H1 (cell line): ENCODE measurements around the gene HSPA4. TPM values are rescaled to one million over a fixed set of nuclear protein-coding genes. Genes with fewer than 3 reads are reported as not detected.

ENCODE experiments used
- ASH2L ChIP-seq: fragments of 200-600, 300-600 bp; sonication (generic); IDR thresholded peaks from one replicate; pipeline ENCODE4 v1.7.1; 2017; ENCODE audit warnings: low read length
- ATF3 ChIP-seq: IDR thresholded peaks from 2 replicates; pipeline ENCODE4 v1.6.1; 2011; ENCODE audit warnings: low read depth, mild to moderate bottlenecking, low read length; ENCODE audit not compliant: insufficient read depth
- BCL11A ChIP-seq, 2 experiments: IDR thresholded peaks; one replicate each; pipeline ENCODE4 v1.6.1; 2011; ENCODE audit warnings: low read depth in 2 of 2, low read length in 2 of 2, mild to moderate bottlenecking in 2 of 2
- CBX5 ChIP-seq: fragments of 300-800, 300-1000 bp; sonication (generic); IDR thresholded peaks from 2 replicates; pipeline ENCODE4 v1.7.1; 2016; ENCODE audit warnings: antibody characterized with exemption, low read length, low read depth
- CHD1 ChIP-seq: IDR thresholded peaks from 2 replicates; pipeline ENCODE4 v1.6.1; 2012; ENCODE audit warnings: low read depth, low read length, improper control_type of control experiment
- CHD2 ChIP-seq: IDR thresholded peaks from 2 replicates; pipeline ENCODE4 v1.6.1; 2012; ENCODE audit warnings: low read length, improper control_type of control experiment
- CTBP2 ChIP-seq: IDR thresholded peaks from 2 replicates; pipeline ENCODE4 v1.7.0; 2011; ENCODE audit warnings: borderline replicate concordance, mild to moderate bottlenecking, moderate library complexity, mixed read lengths, low read length; ENCODE audit not compliant: insufficient read depth, insufficient read length
- CTCF ChIP-seq, 3 experiments: IDR thresholded peaks; 1 replicate in 2 of 3; 2 replicates in 1 of 3; pipeline versions ENCODE4 v1.5.1 to v1.6.1; 2011; ENCODE audit warnings: low read length in 3 of 3, mild to moderate bottlenecking in 3 of 3, inconsistent platforms in 2 of 3, low read depth in 1 of 3, moderate library complexity in 1 of 3; ENCODE audit not compliant: insufficient read depth in 1 of 3; ENCODE audit errors: control extremely low read depth in 1 of 3
- EGR1 ChIP-seq: IDR thresholded peaks from 2 replicates; pipeline ENCODE4 v1.6.1; 2011; ENCODE audit warnings: low read depth, low read length, borderline replicate concordance
- GTF2F1 ChIP-seq: IDR thresholded peaks from 2 replicates; pipeline ENCODE4 v1.6.1; 2012; ENCODE audit warnings: low read depth, low read length, improper control_type of control experiment, borderline replicate concordance
- HDAC2 ChIP-seq, 2 experiments: fragments of 300-600 bp in 1 of 2; sonication (generic) in 1 of 2; IDR thresholded peaks; 2 replicates each; pipeline ENCODE4 v1.6.1; 2011 to 2012; ENCODE audit warnings: low read depth in 2 of 2, low read length in 2 of 2, mild to moderate bottlenecking in 2 of 2, moderate library complexity in 2 of 2, borderline replicate concordance in 1 of 2, inconsistent platforms in 1 of 2
- KDM1A ChIP-seq: fragments of 200-600, 300-600 bp; sonication (generic); IDR thresholded peaks from 2 replicates; pipeline ENCODE4 v1.7.1; 2016; ENCODE audit warnings: mild to moderate bottlenecking, low read length, borderline replicate concordance
- NANOG ChIP-seq: IDR thresholded peaks from 2 replicates; pipeline ENCODE4 v1.6.1; 2011; ENCODE audit warnings: low read length, low read depth, mild to moderate bottlenecking, inconsistent platforms; ENCODE audit not compliant: insufficient read depth, poor library complexity, severe bottlenecking
- RXRA ChIP-seq: IDR thresholded peaks from 2 replicates; pipeline ENCODE4 v1.6.1; 2011; ENCODE audit warnings: low read depth, mild to moderate bottlenecking, low read length, moderate library complexity; ENCODE audit not compliant: insufficient read depth
- SIN3A ChIP-seq, 2 experiments: IDR thresholded peaks in 1 of 2; conservative IDR thresholded peaks in 1 of 2; 2 replicates each; pipeline ENCODE4 v1.6.1; 2011 to 2012; ENCODE audit warnings: low read length in 2 of 2, improper control_type of control experiment in 1 of 2, low read depth in 1 of 2, mild to moderate bottlenecking in 1 of 2
- SP1 ChIP-seq: IDR thresholded peaks from 2 replicates; pipeline ENCODE4 v1.6.1; 2011; ENCODE audit warnings: low read depth, low read length
- SP4 ChIP-seq: IDR thresholded peaks from 2 replicates; pipeline ENCODE4 v1.6.1; 2012; ENCODE audit warnings: low read length, inconsistent platforms
- SUZ12 ChIP-seq: fragments of 200-600 bp; sonication (generic); IDR thresholded peaks from 2 replicates; pipeline ENCODE4 v1.6.1; 2012; ENCODE audit warnings: mild to moderate bottlenecking, inconsistent platforms, low read length, moderate library complexity, mixed read lengths
- TAF1 ChIP-seq: IDR thresholded peaks from 2 replicates; pipeline ENCODE4 v1.6.1; 2011; ENCODE audit warnings: mild to moderate bottlenecking, low read depth, low read length
- TEAD4 ChIP-seq: IDR thresholded peaks from 2 replicates; pipeline ENCODE4 v1.6.1; 2012; ENCODE audit warnings: low read depth, low read length, inconsistent platforms, mixed read lengths
- polyA plus RNA-seq, 7 experiments: library from polyadenylated mRNA; depleted of rRNA in 3 of 7; stranded (reverse) in 5 of 7; unstranded in 2 of 7; fragments of >200 nt in 5 of 7; fragments of 200-250 nt in 2 of 7; gene quantifications; 1 replicate in 5 of 7; 2 replicates in 1 of 7; 4 replicates in 1 of 7; pipeline versions ENCODE4 v1.2.1 to v1.2.3, GENCODE V29; 2011 to 2013; ENCODE audit warnings: missing spikeins in 2 of 7, mixed read lengths in 2 of 7
- total RNA-seq: library from RNA; stranded (reverse); fragmentation: NEBNext Ultra II Directional; extraction: Animal tissue kit (Norgen Biotek cat#: 25700); gene quantifications from 2 replicates; pipeline ENCODE4 v1.2.1, GENCODE V29; 2021

Gene HSPA4
- total and polyA plus RNA-seq, 2 of the 8 experiments (the other 6 are each of a cell fraction or from before 2014, with no cell fraction given): 28.9 to 445 TPM

- no peak for TF ChIP-seq TEAD4
- TF ChIP-seq HDAC2 (IDR thresholded peaks at IDR 0.05; ENCODE audit: borderline replicate concordance in 1 of 2, low read depth in 2 of 2, low read length in 2 of 2): 0 out of 4 replicates have a peak, but pooled peaks of 1 of the 2 experiments have one; percentile 47
- TF ChIP-seq CHD2: no peak
- no peak for TF ChIP-seq KDM1A
- TF ChIP-seq GTF2F1: no peak
- no peak for TF ChIP-seq SP1
- TF ChIP-seq EGR1: no peak
- TF ChIP-seq ATF3: no peak
- peak in 1 of 2 experiments; percentile 63; a peak in 2 of 4 replicates for TF ChIP-seq SIN3A (conservative IDR thresholded peaks at IDR 0.05 in 1 of 2, IDR thresholded peaks at IDR 0.05 in 1 of 2; ENCODE audit: low read depth in 1 of 2, low read length in 2 of 2)
- TF ChIP-seq SUZ12: no peak
- TF ChIP-seq CTBP2: no peak
- no peak for TF ChIP-seq SP4
- no peak for TF ChIP-seq CBX5
- no peak for TF ChIP-seq CTCF (IDR thresholded peaks at IDR 0.05; ENCODE audit: control extremely low read depth in 1 of 3, insufficient read depth in 1 of 3, low read depth in 1 of 3, low read length in 3 of 3)
- no peak for TF ChIP-seq NANOG
- TF ChIP-seq BCL11A (IDR thresholded peaks at IDR 0.05; ENCODE audit: low read depth in 2 of 2, low read length in 2 of 2): no peak
- peak; percentile 97 for TF ChIP-seq ASH2L
- no peak for TF ChIP-seq RXRA
- TF ChIP-seq TAF1: peak; percentile 97
- TF ChIP-seq CHD1: no peak
These were observed 25.8 kb upstream of the HSPA4 start, which contains the start of gene ZCCHC10 (continued) for GRCh38 chr5:133025804-133026663.
